Right renal cortex interstitium (tissue), 3 donors: ENCODE results near the gene FAM216A. TPM values are rescaled to one million over a fixed set of nuclear protein-coding genes. Genes with fewer than 3 reads are reported as not detected.
A peak's percentile ranks its signal among the peaks of the same experiment; 100 is the strongest.
"Not testable (repeated sequence)": the region's sequence is repeated elsewhere in the genome, so short reads cannot be mapped to it uniquely, and the experiment has no call there.

Experiments used
- DNase-seq, 3 donors: peaks; one replicate each; pipeline ENCODE4 v3.0.0-alpha.2; 2013; ENCODE audit warnings: low read depth in 3 of 3, low spot score in 2 of 3
- polyA plus RNA-seq, 3 donors: library from polyadenylated mRNA; unstranded; fragments of 120-200 nt; gene quantifications; one replicate each; pipeline ENCODE4 v1.2.1, GENCODE V29; 2013; ENCODE audit not compliant: insufficient read length in 3 of 3

The FAM216A gene
- polyA plus RNA-seq: 10 to 100 TPM; 16.2 to 18.6 (median 16.6) TPM

GRCh38 chr12:110468214-110469048, at the start of gene FAM216A, which contains the start of gene GPN3:
TSS of gene FAM216A (plus strand) at chr12:110468845. CDS start at chr12:110468876, 31 bp downstream.
TSS of gene GPN3 (minus strand) at chr12:110468257. CDS start at chr12:110468203, 54 bp downstream.
- DNase-seq: peak; percentile 97

- DNase-seq: not testable (repeated sequence)
Measured at GRCh38 chr12:110420644-110421043, 48.0 kb upstream of the FAM216A start.

- DNase-seq: no peak
Measured at GRCh38 chr12:110421159-110421661, 47.4 kb upstream of the FAM216A start.

- no peak for DNase-seq
Measured at GRCh38 chr12:110421701-110422100, 46.9 kb upstream of the FAM216A start.

GRCh38 chr12:110424237-110424636, 44.4 kb upstream of the FAM216A start:
- DNase-seq: no peak

- DNase-seq: no peak
Measured at GRCh38 chr12:110426406-110426805, 42.2 kb upstream of the FAM216A start.

GRCh38 chr12:110429676-110430075, 39.0 kb upstream of the FAM216A start:
- DNase-seq: not testable (repeated sequence)

- no peak for DNase-seq
Measured at GRCh38 chr12:110431957-110432587, 36.6 kb upstream of the FAM216A start.

- DNase-seq: no peak
Measured at GRCh38 chr12:110436231-110436630, 32.4 kb upstream of the FAM216A start.

GRCh38 chr12:110444455-110444854, 24.2 kb upstream of the FAM216A start:
- DNase-seq: no peak

- DNase-seq: peak; percentile 69 to 92 (median 86)
Measured at GRCh38 chr12:110449799-110450497, 18.7 kb upstream of the FAM216A start, which contains the start of gene ARPC3. TSS of gene ARPC3 (minus strand) at chr12:110450337. CDS start at chr12:110450260, 77 bp downstream.

GRCh38 chr12:110451263-110451662, 17.4 kb upstream of the FAM216A start:
- DNase-seq: no peak

- DNase-seq: no peak
Measured at GRCh38 chr12:110453569-110454296, 14.9 kb upstream of the FAM216A start.

GRCh38 chr12:110458756-110459155, 9.9 kb upstream of the FAM216A start:
- DNase-seq: no peak

GRCh38 chr12:110461189-110461588, 7.5 kb upstream of the FAM216A start:
- DNase-seq: not testable (repeated sequence)

GRCh38 chr12:110465024-110465423, 3.6 kb upstream of the FAM216A start:
- no peak for DNase-seq

GRCh38 chr12:110465765-110466164, 2.9 kb upstream of the FAM216A start:
- DNase-seq: not testable (repeated sequence)

- no peak for DNase-seq
Measured at GRCh38 chr12:110466791-110467190, 1.9 kb upstream of the FAM216A start.

- peak in 1 of 3 donors; percentile 13 for DNase-seq
Measured at GRCh38 chr12:110467847-110468213, 815 bp upstream of the FAM216A start.

GRCh38 chr12:110475426-110475825, 6.8 kb downstream of the FAM216A start:
- DNase-seq: no peak
